HL-60 (cell line): ENCODE measurements around the gene MAD1L1.

Experiments used
- DNase-seq, 2 experiments: peaks; one replicate each; pipeline ENCODE4 v3.0.0-alpha.2; 2010 to 2020; ENCODE audit warnings: low read depth in 1 of 2, low spot score in 1 of 2
- H3K27ac ChIP-seq: fragments of 250-450 bp; sonication (Bioruptor Pico); replicated peaks from 2 replicates; pipeline ENCODE4 v1.5.1; 2020; ENCODE audit warnings: mild to moderate bottlenecking, moderate library complexity
- H3K27me3 ChIP-seq: fragments of 250-450 bp; sonication (Bioruptor Pico); 2 replicates; pipeline ENCODE4 v1.5.1; 2021; ENCODE audit warnings: mild to moderate bottlenecking, moderate library complexity; ENCODE audit not compliant: insufficient read depth, poor library complexity, severe bottlenecking
- H3K4me3 ChIP-seq: replicated peaks from 2 replicates; pipeline ENCODE4 v1.5.1; 2011; ENCODE audit warnings: mild to moderate bottlenecking, control low read depth, low read length; ENCODE audit not compliant: insufficient read depth
- CTCF ChIP-seq: IDR thresholded peaks from one replicate; pipeline ENCODE4 v1.5.1; 2011; ENCODE audit warnings: low read length, control low read depth, inconsistent platforms; ENCODE audit not compliant: insufficient read depth
- GABPA ChIP-seq: IDR thresholded peaks from 2 replicates; pipeline ENCODE4 v1.6.1; 2012; ENCODE audit warnings: low read depth
- POLR2AphosphoS5 ChIP-seq: IDR thresholded peaks from 2 replicates; pipeline ENCODE4 v1.6.1; 2012; ENCODE audit warnings: low read depth
- REST ChIP-seq: IDR thresholded peaks from 2 replicates; pipeline ENCODE4 v1.6.1; 2012; ENCODE audit warnings: low read depth; ENCODE audit not compliant: insufficient replicate concordance
- SPI1 ChIP-seq: IDR thresholded peaks from 2 replicates; pipeline ENCODE4 v1.6.1; 2012; ENCODE audit warnings: low read depth, mild to moderate bottlenecking, borderline replicate concordance

The MAD1L1 gene

GRCh38 chr7:2208712-2209111, 24.0 kb downstream of the MAD1L1 start:
- no peak overlapping the region for H3K27ac ChIP-seq
- no peak for DNase-seq
- H3K27me3 ChIP-seq = no peaks in the 10 kb centered on the region
- H3K4me3 ChIP-seq = no peak overlapping the region
- TF ChIP-seq SPI1 (no peak), POLR2AphosphoS5 (no peak), CTCF (no peak), GABPA (no peak), REST (no peak)

GRCh38 chr7:2205036-2205780, 27.5 kb downstream of the MAD1L1 start:
- no peak overlapping the region for H3K4me3 ChIP-seq
- no peaks in the 10 kb centered on the region for H3K27me3 ChIP-seq
- H3K27ac ChIP-seq = no peak overlapping the region
- DNase-seq = no peak
- TF ChIP-seq REST = no peak

GRCh38 chr7:2204446-2204845, 28.3 kb downstream of the MAD1L1 start:
- no peak for DNase-seq
- TF ChIP-seq CTCF = no peak
- TF ChIP-seq POLR2AphosphoS5 = no peak
- no peak for TF ChIP-seq GABPA
- TF ChIP-seq REST = no peak
- TF ChIP-seq SPI1 = no peak
- no peak overlapping the region for H3K4me3 ChIP-seq
- no peaks in the 10 kb centered on the region for H3K27me3 ChIP-seq
- H3K27ac ChIP-seq = no peak overlapping the region
